Esophagus (tissue), 2 donors: ENCODE results near the gene DCDC2C. TPM values are rescaled to one million over a fixed set of nuclear protein-coding genes. Genes with fewer than 3 reads are reported as not detected.

ENCODE experiments used
- H3K27ac ChIP-seq, 2 donors: one replicate each; pipeline ENCODE4 v1.5.1; 2013; ENCODE audit warnings: low read depth in 2 of 2, mild to moderate bottlenecking in 2 of 2, inconsistent platforms in 1 of 2, low read length in 1 of 2, moderate library complexity in 1 of 2
- H3K27me3 ChIP-seq, 2 donors: one replicate each; pipeline ENCODE4 v1.6.1; 2013; ENCODE audit warnings: low read length in 2 of 2, control low read depth in 1 of 2, mild to moderate bottlenecking in 1 of 2; ENCODE audit not compliant: insufficient read depth in 2 of 2, control insufficient read depth in 1 of 2
- H3K36me3 ChIP-seq, 2 donors: one replicate each; pipeline ENCODE4 v1.6.1; 2013; ENCODE audit warnings: low read length in 1 of 2; ENCODE audit not compliant: control insufficient read depth in 2 of 2, insufficient read depth in 2 of 2
- H3K4me1 ChIP-seq, 2 donors: one replicate each; pipeline ENCODE4 v1.6.1; 2013; ENCODE audit warnings: low read length in 1 of 2; ENCODE audit not compliant: control insufficient read depth in 2 of 2, insufficient read depth in 2 of 2
- H3K4me3 ChIP-seq, 2 donors: one replicate each; pipeline ENCODE4 v1.5.1; 2013; ENCODE audit warnings: low read length in 2 of 2, mild to moderate bottlenecking in 2 of 2, low read depth in 1 of 2, moderate library complexity in 1 of 2
- H3K9me3 ChIP-seq, 2 donors: one replicate each; pipeline ENCODE4 v1.6.1; 2013; ENCODE audit warnings: mild to moderate bottlenecking in 2 of 2, low read depth in 1 of 2, low read length in 1 of 2, moderate library complexity in 1 of 2; ENCODE audit not compliant: control insufficient read depth in 2 of 2, insufficient read depth in 1 of 2
- WGBS, 2 donors: extraction: QIAGEN DNeasy Blood & Tissue Kit; methylation state at CpG; one replicate each; pipeline ENCODE4 v1.1.7; 2013; 5-methylcytosine and 5-hydroxymethylcytosine counted together
- polyA plus RNA-seq, 2 donors: library from polyadenylated mRNA; stranded (reverse); fragments of 200-250 nt; gene quantifications; one replicate each; pipeline ENCODE4 v1.2.3, GENCODE V29; 2013
- donor health status: healthy with polysubstance abuse.
- donor health status: Bipolar disorder and iron deficiency.

The DCDC2C gene
- polyA plus RNA-seq, 2 donors, result 0.04 TPM; not detected in 1

DNA sequence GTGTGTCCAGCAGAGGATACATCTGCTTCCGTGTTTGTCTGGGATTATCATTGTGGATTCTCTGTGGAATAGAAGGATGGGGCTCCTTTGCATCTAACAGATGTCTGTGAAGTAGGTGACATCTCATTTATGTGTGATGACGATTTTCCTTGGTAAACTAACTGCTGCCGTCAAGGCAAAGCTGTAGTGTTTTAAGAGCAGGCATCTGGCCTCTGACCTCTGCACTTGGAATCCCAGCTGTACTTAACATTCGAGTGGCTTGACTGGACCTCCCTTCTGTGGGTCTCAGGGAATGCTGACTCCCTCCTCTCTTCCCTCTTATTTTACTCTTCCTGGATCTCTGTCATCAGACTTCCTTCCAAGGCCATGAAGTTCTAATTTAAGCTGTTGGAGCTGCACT, 56.4 kb downstream of the DCDC2C start:
- no peaks in the 10 kb centered on the region for H3K36me3 ChIP-seq
- no peak overlapping the region for H3K27ac ChIP-seq
- H3K9me3 ChIP-seq, result peaks cover 0 to 2% of the 10 kb centered on the region in 2 donors
- H3K4me3 ChIP-seq, result no peak overlapping the region
- no peaks in the 10 kb centered on the region for H3K27me3 ChIP-seq
- no peaks in the 10 kb centered on the region for H3K4me1 ChIP-seq
- WGBS, 2 donors, result 63 to 66% methylated on average over 4 of the region's 4 CpGs

DNA sequence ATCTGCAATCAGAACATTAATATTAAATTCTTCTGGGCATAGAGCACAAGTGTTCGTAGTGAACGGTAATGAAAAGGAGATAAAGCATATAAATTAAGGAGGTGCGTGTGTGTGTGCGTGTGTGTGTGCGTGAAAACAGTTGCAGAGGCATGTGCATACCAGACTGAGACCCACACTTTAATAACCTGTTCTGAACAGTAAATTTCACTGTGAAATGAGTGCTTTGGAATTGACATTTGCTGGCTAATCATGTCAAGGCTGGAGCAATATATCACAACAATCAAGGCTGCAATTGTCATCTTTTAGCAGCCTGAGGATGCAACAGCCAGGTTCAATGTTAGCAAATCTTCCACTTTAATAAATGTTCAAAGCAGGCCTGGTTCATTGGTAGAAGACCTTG, 57.9 kb downstream of the DCDC2C start:
- H3K4me1 ChIP-seq, result no peaks in the 10 kb centered on the region
- WGBS, 2 donors, result 91 to 94% methylated on average over 5 of the region's 5 CpGs
- H3K4me3 ChIP-seq, result no peak overlapping the region
- H3K36me3 ChIP-seq, result no peaks in the 10 kb centered on the region
- peaks cover 0 to 2% of the 10 kb centered on the region in 2 donors for H3K9me3 ChIP-seq
- no peak overlapping the region for H3K27ac ChIP-seq
- H3K27me3 ChIP-seq, result no peaks in the 10 kb centered on the region

DNA sequence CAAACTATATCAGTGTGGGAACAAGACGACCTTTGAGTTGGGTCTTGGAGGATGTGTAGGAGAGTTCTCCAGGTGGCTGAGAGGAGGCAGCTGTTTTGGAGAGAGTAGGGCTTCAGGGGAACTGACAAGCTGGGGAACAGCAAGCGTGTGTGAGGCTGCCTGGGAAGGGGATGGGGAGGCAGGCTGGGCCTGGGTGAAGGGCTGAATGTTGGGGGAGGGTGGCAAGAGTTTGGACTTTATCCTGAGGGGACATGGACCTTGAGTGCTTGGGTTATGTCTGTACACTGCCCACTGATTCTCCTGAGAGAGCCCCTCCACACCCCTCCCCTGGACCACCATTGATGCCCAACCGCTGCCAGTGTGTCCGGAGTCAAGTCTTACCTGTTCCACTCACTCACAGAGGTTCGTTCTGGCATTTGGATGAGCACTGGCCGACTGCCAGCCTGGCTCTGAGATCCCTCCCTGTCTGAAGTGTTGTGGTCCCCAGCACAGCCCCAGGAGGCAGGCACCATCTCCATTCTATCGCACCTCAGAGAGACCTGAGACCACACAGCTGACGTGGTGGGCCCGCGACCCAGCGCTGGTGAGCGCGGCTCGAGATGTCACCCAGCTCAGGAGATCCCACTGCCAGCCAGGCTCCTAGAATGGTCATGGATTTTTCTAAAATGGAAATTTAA, 59.5 kb downstream of the DCDC2C start:
- Histone ChIP-seq H3K36me3 (no peaks in the 10 kb centered on the region), H3K4me1 (no peaks in the 10 kb centered on the region), H3K4me3 (no peak overlapping the region), H3K27me3 (no peaks in the 10 kb centered on the region), H3K27ac (no peak overlapping the region), H3K9me3 (peaks cover 0 to 2% of the 10 kb centered on the region in 2 donors)
- WGBS, 2 donors, result 85 to 88% methylated on average over 13 to 14 of the region's 14 CpGs

DNA sequence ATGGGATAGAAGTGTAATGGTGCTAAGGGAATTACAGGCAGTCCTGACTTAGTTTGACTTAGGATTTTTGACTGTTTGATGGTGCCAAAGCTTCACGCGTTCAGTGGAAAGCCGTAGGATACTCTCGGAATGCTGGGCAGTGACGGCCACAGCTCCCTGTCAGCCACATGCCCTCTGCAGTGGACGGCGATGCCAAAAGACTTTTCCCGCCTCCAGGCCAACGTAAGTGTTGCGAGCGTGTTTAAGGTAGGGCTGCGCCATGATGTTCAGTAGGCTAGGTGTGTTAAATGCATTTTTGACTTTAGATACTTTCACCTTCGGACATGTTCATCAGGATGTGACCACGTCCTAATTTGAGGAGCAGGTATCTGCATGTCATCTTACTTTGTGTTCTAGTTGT, 63.4 kb downstream of the DCDC2C start:
- H3K27me3 ChIP-seq, result no peaks in the 10 kb centered on the region
- H3K9me3 ChIP-seq, result peaks cover 0 to 2% of the 10 kb centered on the region in 2 donors
- H3K27ac ChIP-seq, result no peak overlapping the region
- 86 to 92% methylated on average over 14 of the region's 14 CpGs for WGBS, 2 donors
- no peak overlapping the region for H3K4me3 ChIP-seq
- H3K36me3 ChIP-seq, result no peaks in the 10 kb centered on the region
- H3K4me1 ChIP-seq, result no peaks in the 10 kb centered on the region

DNA sequence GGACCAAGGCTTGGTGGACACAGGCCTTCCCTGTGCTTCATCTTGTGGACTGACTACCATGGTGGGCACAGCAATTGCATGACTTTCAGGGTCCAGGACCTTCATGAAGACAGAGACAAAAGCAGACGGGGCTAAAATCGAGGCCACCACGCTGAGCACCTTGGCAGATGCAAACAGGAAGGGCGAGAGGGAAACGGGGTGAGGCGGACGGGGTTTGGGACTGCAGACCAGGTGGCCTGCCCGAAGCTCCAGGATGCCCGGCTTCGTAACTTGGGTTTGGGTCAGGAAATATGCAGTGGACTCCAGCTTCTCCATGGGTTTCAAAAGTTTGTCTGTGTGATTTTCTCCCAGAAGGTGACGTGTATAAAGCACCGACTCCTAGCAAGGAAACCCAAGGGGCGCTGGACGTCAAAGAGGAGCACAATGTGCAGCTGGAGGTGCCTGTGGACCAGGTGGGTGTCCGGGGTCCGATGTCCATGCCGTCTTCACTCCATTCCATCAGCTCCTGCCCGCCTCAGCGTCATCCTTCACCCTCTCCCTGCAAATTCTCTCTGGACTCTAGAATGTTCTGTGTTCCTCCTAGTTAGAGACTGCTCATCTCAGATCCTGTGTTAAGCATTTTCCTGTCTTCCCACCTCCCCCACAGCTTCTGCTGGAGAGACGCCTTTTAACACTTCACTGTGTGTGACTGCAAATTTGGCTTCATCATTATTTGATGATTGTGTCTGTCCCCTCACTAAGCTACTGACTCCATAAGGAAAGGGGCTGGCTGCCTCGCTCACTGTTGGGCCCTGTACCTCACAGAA, 65.8 kb downstream of the DCDC2C start:
- no peaks in the 10 kb centered on the region for H3K27me3 ChIP-seq
- no peak overlapping the region for H3K27ac ChIP-seq
- no peaks in the 10 kb centered on the region for H3K9me3 ChIP-seq
- 88 to 90% methylated on average over 21 of the region's 21 CpGs for WGBS, 2 donors
- no peak overlapping the region for H3K4me3 ChIP-seq
- H3K36me3 ChIP-seq, result no peaks in the 10 kb centered on the region
- no peaks in the 10 kb centered on the region for H3K4me1 ChIP-seq

DNA sequence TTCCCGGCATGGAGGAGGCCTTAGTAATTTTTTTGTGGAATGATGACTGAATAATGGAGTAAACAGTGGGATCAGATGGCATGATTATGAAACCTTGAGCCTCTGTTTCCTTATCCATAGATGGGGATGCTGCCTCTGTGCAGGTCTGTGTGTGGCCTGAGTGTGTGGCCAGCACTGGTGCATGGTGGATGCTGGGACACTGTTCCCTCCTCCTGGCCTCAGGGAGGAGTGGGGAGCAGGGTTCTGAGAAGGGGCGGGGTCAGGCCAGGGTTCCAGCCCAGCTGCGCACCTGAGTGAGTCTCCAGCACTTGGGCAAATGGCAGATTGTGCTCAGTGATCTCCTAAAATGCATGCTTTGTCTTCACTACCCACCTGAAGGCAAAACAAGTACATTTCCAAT, 66.4 kb downstream of the DCDC2C start:
- 75 to 85% methylated on average over 3 of the region's 3 CpGs for WGBS, 2 donors
- H3K27ac ChIP-seq, result no peak overlapping the region
- no peaks in the 10 kb centered on the region for H3K4me1 ChIP-seq
- no peak overlapping the region for H3K4me3 ChIP-seq
- H3K27me3 ChIP-seq, result no peaks in the 10 kb centered on the region
- no peaks in the 10 kb centered on the region for H3K36me3 ChIP-seq
- no peaks in the 10 kb centered on the region for H3K9me3 ChIP-seq

DNA sequence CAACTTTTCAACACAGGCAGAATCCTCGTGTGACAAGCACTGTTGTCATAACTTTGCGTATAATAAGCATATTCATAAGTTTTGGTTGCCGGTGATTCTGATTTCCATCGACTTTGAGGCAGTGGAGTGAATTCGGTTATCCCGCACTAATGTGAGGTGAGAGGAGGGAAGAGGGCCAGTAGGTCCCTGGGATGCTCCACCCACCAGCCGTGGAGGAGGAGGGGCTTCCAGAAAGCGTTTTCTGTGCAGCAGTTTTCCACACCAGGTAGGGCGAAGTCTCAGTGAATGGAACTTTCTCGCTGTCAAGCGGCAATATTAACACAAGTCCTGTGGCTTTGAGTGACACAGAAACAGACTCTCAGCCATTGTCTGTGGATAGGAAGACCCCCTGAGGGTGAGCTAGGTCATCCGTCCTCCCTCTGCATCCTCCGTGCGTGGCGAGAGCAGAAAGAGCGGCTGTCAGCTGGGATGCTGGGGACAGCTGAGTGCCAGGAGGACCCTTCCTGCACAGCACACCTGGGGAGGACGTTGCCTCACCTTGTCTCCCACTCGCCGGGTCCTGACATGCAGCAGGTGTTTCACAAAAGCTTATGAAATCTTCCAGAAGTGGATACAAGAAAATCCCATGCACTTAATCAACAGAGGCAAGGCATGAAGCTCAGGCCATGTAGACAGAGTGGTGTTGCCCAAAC, 67.5 kb downstream of the DCDC2C start:
- Histone ChIP-seq H3K4me3 (no peak overlapping the region), H3K27me3 (no peaks in the 10 kb centered on the region), H3K4me1 (no peaks in the 10 kb centered on the region), H3K9me3 (no peaks in the 10 kb centered on the region), H3K36me3 (no peaks in the 10 kb centered on the region), H3K27ac (no peak overlapping the region)
- 79 to 85% methylated on average over 19 of the region's 19 CpGs for WGBS, 2 donors

DNA sequence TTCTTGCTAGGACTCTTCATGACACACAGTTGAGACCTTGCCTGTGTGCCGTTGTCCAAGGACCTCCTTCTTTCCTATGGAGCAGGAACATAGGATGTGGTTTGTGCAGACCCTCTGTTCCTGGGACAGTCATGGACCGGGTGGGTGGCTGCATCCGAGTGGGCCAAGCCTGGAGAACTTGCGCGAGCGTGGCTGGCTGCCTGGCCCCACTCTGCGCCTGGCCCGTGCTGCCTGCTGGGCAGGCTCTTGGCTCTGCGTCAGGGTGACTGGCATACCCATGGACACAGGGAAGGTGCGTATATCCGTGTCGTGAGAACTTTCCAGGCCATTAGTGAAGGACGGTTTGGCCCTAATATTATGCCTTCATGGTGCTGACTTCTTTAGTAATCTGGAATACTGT, 68.2 kb downstream of the DCDC2C start:
- Histone ChIP-seq H3K9me3 (no peaks in the 10 kb centered on the region), H3K36me3 (no peaks in the 10 kb centered on the region), H3K27me3 (no peaks in the 10 kb centered on the region), H3K27ac (no peak overlapping the region), H3K4me1 (no peaks in the 10 kb centered on the region), H3K4me3 (no peak overlapping the region)
- WGBS, 2 donors, result 83 to 87% methylated on average over 13 of the region's 13 CpGs

DNA sequence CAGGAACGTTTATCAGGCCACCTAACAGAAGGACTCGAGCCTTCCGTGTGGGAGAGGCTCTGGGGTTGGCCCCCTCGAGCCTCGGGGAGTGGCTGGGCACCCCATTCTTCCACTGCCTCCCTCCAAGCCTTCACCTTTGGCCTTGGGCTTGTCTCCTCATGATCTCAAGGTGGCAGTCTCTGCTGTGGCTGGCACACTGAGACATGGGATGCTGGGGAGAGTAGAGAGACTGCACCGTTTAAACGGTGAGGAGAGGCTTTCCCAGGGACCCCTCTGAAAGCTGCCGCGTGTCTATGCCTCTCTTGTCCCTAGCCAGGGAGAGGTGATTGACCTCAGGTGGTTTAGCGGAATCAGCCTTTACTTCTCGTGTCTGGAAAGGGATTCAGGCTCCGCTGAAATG, 71.0 kb downstream of the DCDC2C start:
- WGBS, 2 donors, result 73 to 79% methylated on average over 12 of the region's 12 CpGs

More for the DNA sequence above, 71.0 kb downstream of the DCDC2C start:
- no peaks in the 10 kb centered on the region for H3K36me3 ChIP-seq
- H3K4me3 ChIP-seq, result no peak overlapping the region
- H3K27me3 ChIP-seq, result no peaks in the 10 kb centered on the region
- no peak overlapping the region for H3K27ac ChIP-seq
- no peaks in the 10 kb centered on the region for H3K4me1 ChIP-seq
- H3K9me3 ChIP-seq, result no peaks in the 10 kb centered on the region
